ENCODE measurements around the gene HAUS7. TPM values are rescaled to one million over a fixed set of nuclear protein-coding genes. Genes with fewer than 3 reads are reported as not detected.

HAUS7 gene
- total RNA-seq, 2 experiments from 2014 or later = 56.6 to 57.7 TPM

DNA sequence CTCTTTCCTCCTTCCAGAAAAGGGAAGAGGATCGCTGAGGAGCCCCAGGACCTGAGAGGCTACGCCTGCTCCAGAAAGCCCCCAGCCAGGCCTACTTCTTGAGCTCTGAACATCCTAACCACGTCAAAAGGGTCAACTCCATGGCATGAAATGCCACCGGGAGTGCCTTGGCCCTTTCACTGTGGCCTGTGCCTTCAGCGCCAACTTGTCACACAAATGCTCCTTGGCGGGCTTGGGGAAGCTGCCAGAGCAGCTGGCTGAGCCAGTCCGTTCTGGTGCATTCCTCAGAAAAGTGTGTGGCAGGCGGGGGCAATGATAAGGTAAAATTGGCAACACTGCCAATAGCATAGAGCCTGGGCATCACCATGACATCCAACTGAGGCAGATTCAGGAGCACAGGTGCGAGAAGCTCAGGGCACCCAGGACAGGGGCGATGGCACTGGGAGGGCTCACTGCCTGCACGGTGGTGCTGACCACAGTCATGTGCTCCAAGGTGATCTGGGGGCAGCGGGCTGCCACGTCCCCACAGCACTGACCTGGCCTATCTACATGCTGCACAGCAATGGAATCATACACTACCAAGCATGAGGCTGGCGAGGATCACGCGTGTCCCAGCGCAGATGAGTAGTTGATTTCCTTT, 12.4 kb downstream of the HAUS7 start:
- no peaks in the 10 kb centered on the region for H3K4me1 Mint-ChIP-seq (ENCODE audit: low read depth)
- no peaks in the 10 kb centered on the region for H3K9me3 Mint-ChIP-seq (ENCODE audit: insufficient read depth)
- H3K27ac Mint-ChIP-seq = no peak overlapping the region
- POLR2A ChIA-PET = no interaction called here
- peaks cover 16% of the 10 kb centered on the region for H3K36me3 Mint-ChIP-seq (ENCODE audit: low read depth)
- CTCF ChIA-PET = no interaction called here
- H3K27me3 Mint-ChIP-seq (ENCODE audit: low read depth) = no peaks in the 10 kb centered on the region
- no peak for ATAC-seq
- DNase-seq = no peak
- no peak overlapping the region for H3K4me3 Mint-ChIP-seq

DNA sequence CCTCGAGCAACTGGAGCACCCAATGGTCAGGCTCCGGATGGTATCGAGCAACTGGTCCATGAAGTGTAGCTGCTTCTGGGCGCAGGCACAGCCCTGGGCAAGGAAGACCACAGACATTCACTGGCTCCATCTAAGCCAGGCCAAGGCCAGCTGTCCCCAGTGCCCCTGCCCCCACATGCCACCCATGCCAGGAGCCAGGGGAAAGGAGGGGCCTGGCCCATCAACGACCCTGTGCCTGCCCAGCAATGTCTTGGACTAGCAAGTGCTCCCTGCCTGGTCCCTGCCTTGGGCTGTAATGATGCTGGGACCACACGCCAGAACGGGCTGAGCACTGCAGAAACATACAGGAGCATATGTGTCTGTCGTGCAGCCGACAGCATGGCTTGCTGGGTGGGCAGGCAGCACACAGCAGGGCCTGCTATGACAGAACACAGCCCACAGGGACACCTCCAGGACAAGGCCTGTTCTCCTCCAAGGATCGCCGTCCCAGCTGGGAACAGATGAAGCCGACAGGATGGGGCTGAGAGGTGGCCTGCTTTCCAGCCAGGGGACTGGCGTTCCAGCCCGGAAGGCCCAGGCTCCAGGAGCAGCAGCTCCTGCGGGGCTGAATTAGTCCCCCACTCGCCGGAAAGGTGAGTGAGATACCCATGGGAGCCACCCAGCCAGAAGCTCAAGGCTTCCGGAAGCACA, 13.1 kb downstream of the HAUS7 start:
- Mint-ChIP-seq H3K36me3 (ENCODE audit: low read depth) (peaks cover 14% of the 10 kb centered on the region), H3K9me3 (ENCODE audit: insufficient read depth) (no peaks in the 10 kb centered on the region), H3K27ac (no peak overlapping the region), H3K27me3 (ENCODE audit: low read depth) (no peaks in the 10 kb centered on the region), H3K4me3 (no peak overlapping the region), H3K4me1 (ENCODE audit: low read depth) (no peaks in the 10 kb centered on the region)
- CTCF ChIA-PET = no interaction called here
- DNase-seq = no peak
- ATAC-seq = no peak
- POLR2A ChIA-PET = no interaction called here

DNA sequence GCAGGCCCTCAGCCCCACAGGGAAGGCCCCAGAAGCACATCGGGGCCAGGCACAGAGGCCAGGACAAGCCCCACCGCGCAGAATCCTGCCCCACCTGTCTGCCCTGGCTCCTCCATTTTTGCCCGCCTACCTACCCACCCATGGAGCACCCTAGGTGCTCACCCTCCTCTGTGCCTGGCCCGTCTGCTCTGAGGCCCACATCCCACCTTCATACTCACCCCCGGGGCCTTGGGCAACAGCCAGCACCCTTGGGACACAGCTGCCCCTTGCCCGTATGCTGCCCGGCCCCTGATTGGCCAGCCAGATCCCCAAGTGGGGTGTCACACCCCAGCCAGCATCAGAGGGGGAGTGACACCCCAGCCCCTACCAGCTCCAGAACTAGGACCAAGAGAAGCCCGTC, 13.7 kb downstream of the HAUS7 start:
- ChIA-PET POLR2A (no interaction called here), CTCF (no interaction called here)
- no peak for ATAC-seq
- no peak for DNase-seq
- Mint-ChIP-seq H3K27ac (no peak overlapping the region), H3K4me3 (no peak overlapping the region), H3K9me3 (ENCODE audit: insufficient read depth) (no peaks in the 10 kb centered on the region), H3K4me1 (ENCODE audit: low read depth) (no peaks in the 10 kb centered on the region), H3K27me3 (ENCODE audit: low read depth) (no peaks in the 10 kb centered on the region), H3K36me3 (ENCODE audit: low read depth) (peaks cover 13% of the 10 kb centered on the region)

DNA sequence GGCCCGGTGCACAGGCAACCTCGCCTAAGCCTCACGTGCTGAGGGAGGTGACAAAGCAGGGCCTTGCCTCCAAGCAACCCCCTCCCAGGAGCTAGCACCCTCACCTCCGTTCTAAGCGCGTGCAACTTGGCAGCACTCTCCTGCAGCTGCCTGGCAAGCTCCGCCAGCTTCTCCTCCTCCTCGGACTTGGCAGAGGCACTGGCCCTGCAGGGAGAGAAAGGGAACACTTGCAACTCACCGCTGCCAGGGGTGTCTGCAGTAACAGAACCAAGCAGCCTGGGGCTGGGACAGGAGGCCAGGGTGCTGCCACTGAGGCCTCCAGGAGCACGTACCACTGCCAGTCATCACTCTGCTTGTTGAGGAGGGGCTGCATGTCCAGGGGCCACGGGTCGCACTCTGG, 14.2 kb downstream of the HAUS7 start:
- Mint-ChIP-seq H3K4me3 (no peak overlapping the region), H3K27ac (no peak overlapping the region), H3K36me3 (ENCODE audit: low read depth) (peaks cover 12% of the 10 kb centered on the region), H3K9me3 (ENCODE audit: insufficient read depth) (no peaks in the 10 kb centered on the region), H3K27me3 (ENCODE audit: low read depth) (no peaks in the 10 kb centered on the region), H3K4me1 (ENCODE audit: low read depth) (no peaks in the 10 kb centered on the region)
- no peak for DNase-seq
- no peak for ATAC-seq
- CTCF ChIA-PET = no interaction called here
- POLR2A ChIA-PET = no interaction called here

DNA sequence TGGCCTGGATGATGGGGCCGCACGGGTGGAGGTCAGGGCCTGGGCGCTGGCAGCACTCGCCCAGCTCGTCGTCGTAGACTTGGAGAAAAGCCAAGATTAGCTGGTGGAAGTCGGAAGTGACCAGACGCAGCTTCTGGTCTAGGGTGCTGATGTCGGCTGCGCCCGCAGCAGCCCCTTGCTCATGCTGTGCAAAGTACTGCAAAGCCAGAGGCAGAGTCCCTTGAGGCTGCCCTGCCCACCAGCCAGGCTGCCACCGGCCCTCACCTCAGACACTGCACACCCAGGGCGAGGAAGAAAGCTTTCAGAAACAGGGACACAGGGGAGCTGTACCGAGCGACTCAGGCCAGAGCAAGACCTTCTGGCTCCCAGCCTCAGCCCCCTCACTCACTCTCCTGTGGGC, 14.8 kb downstream of the HAUS7 start:
- no peaks in the 10 kb centered on the region for H3K27me3 Mint-ChIP-seq (ENCODE audit: low read depth)
- H3K27ac Mint-ChIP-seq = no peak overlapping the region
- H3K4me1 Mint-ChIP-seq (ENCODE audit: low read depth) = no peaks in the 10 kb centered on the region
- ChIA-PET POLR2A (no interaction called here), CTCF (no interaction called here)
- no peaks in the 10 kb centered on the region for H3K9me3 Mint-ChIP-seq (ENCODE audit: insufficient read depth)
- no peak overlapping the region for H3K4me3 Mint-ChIP-seq
- ATAC-seq = no peak
- DNase-seq = no peak
- peaks cover 13% of the 10 kb centered on the region for H3K36me3 Mint-ChIP-seq (ENCODE audit: low read depth)

DNA sequence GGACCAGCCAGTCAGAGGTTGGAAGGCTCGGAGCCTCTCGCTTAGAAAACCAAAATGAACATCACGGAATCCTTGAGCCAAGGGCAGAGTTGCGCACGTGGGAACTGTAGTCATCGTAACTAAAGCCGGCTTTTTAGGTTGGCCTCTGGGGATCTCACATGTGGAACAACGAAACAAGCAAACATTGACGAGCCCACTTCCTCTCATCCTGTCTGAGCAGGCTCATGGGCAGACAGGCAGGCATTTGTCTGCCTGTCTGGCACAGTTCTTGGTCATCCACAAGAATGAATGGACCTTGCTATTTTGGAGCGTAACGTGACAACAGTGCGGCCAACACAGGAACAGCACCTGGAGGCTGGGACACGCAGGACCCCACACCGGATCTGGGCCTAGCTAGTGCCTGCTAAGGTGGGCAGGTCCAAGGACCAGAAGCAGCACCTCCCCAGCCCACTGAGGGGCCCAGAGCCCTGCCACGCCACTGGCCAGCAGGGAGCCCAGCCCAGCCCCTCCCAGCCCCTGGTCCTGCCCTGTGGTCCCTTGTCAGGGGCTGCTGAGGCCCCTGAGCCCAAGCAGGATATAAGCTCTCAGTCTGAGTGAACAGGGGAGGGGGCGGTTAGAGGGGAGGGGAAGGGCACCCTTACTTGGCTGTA, 15.3 kb downstream of the HAUS7 start:
- no peaks in the 10 kb centered on the region for H3K9me3 Mint-ChIP-seq (ENCODE audit: insufficient read depth)
- ChIA-PET CTCF (no interaction called here), POLR2A (no interaction called here)
- H3K27ac Mint-ChIP-seq = no peak overlapping the region
- DNase-seq (no peak), ATAC-seq (no peak)
- H3K4me1 Mint-ChIP-seq (ENCODE audit: low read depth) = no peaks in the 10 kb centered on the region
- H3K36me3 Mint-ChIP-seq (ENCODE audit: low read depth) = peaks cover 13% of the 10 kb centered on the region
- no peak overlapping the region for H3K4me3 Mint-ChIP-seq
- no peaks in the 10 kb centered on the region for H3K27me3 Mint-ChIP-seq (ENCODE audit: low read depth)

DNA sequence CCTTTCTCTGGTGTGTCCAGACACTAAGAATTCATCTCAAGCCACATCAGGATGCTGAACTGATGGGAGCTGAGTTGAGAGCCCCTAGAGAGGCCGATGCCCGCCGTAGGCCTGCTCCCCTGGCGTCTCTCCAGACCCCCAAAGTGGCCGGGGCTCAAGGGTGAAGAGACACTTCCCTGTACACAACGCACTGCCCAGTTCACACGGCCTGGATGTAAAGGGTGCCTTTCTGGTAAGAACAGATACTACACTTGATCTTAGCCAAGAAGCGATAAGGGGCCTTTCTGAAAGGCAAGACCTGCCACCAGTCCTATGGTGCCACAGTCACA, 19.5 kb downstream of the HAUS7 start:
- no peaks in the 10 kb centered on the region for H3K9me3 Mint-ChIP-seq (ENCODE audit: insufficient read depth)
- peaks cover 9% of the 10 kb centered on the region for H3K36me3 Mint-ChIP-seq (ENCODE audit: low read depth)
- ChIA-PET CTCF (no interaction called here), POLR2A (no interaction called here)
- ATAC-seq (no peak), DNase-seq (no peak)
- H3K4me3 Mint-ChIP-seq = no peak overlapping the region
- H3K27me3 Mint-ChIP-seq (ENCODE audit: low read depth) = no peaks in the 10 kb centered on the region
- H3K4me1 Mint-ChIP-seq (ENCODE audit: low read depth) = no peaks in the 10 kb centered on the region
- no peak overlapping the region for H3K27ac Mint-ChIP-seq

DNA sequence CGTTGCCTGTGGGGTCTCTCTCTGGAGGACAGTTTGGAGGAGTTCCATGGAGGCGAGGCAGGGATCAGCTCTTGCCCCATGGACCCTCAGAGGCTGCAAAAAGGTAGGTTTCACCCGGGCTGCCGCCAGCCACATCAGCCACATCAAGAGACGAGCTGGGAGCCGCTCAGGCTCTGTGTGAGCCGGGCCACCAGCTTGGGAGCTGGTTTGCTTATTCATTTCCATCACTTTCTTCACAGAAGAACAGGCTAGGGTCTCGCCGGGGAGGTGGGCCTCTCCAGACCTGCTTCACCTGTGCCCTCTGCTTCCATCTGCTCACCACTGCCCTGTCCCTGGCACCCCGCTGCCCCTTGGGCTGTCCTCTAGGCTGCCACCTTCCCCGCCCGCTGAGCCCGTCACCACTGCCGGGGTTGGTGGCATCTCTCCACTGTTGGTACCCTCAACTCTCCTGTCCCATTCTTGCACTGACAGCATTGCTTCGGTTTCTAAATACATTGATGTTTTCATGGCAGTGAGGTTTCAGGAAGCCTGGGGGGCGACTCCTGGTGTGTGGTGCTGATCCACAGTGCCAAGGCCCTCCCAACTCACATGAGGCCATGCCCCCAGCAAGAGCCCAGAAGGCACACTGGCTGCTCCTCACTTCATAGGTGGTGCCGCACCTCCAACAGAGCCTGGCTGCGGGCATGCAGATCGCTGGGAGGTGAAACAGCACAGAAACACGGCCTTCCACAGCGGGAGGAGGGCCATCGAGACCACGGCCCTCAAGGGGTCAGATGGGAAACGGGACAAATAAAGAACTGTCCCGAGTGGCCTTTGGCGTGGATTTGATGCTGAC, 20.0 kb downstream of the HAUS7 start:
- CTCF ChIA-PET = interaction anchor here (1.6 kb wide), 1 partner anchor 11 kb away, joined by 3 read pairs; no protein-coding TSS in a partner anchor

DNA sequence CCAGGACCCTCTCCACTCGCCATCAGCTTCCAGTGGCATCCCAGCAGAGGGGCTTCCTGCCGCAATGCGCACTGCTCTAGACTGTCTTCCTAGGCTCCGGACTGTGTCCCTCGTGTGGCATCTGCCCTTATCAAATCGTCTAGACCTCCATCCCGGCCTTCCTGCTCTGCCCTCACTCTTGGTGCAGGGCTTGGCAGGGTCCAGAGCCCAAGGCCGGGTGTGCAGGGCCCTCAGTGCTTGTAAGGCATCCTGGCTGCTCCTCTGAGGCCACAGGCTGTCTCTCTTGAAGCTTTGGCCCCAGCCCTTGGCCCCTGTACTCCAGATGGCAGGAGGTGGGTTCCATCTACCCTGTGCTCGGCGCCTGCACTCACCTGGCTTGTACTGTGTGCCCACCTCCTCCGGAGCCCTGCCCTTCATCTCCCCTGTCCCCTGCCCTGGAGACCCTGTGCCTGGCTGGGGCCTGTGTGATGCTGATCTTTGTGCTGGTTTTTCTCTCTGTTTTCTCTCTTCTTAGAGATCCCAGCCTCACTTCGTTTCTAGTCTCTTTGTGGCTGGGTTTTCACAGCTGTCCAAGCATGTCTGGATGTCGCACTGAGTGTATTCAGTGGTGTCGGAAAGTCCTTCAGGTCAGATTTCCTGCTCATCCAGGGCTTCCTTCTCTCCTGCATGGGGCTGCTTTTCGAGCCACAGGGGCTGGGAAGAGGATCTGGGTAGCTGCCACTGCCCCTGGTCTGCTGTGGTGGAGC, 20.8 kb downstream of the HAUS7 start:
- Mint-ChIP-seq H3K4me1 (ENCODE audit: low read depth) (no peaks in the 10 kb centered on the region), H3K27ac (no peak overlapping the region), H3K9me3 (ENCODE audit: insufficient read depth) (no peaks in the 10 kb centered on the region), H3K27me3 (ENCODE audit: low read depth) (no peaks in the 10 kb centered on the region), H3K36me3 (ENCODE audit: low read depth) (peaks cover 6% of the 10 kb centered on the region), H3K4me3 (no peak overlapping the region)
- DNase-seq = no peak
- ATAC-seq = no peak
- CTCF ChIA-PET = interaction anchor here (0.8 to 1.6 kb wide), 2 partner anchors 11 to 417 kb away, joined by 3 read pairs; no protein-coding TSS in a partner anchor
- POLR2A ChIA-PET = no interaction called here

More for the DNA sequence above, 20.0 kb downstream of the HAUS7 start:
- DNase-seq (no peak), ATAC-seq (no peak)
- Mint-ChIP-seq H3K27me3 (ENCODE audit: low read depth) (no peaks in the 10 kb centered on the region), H3K27ac (no peak overlapping the region), H3K9me3 (ENCODE audit: insufficient read depth) (no peaks in the 10 kb centered on the region), H3K36me3 (ENCODE audit: low read depth) (peaks cover 9% of the 10 kb centered on the region), H3K4me3 (no peak overlapping the region), H3K4me1 (ENCODE audit: low read depth) (no peaks in the 10 kb centered on the region)
- POLR2A ChIA-PET = no interaction called here

DNA sequence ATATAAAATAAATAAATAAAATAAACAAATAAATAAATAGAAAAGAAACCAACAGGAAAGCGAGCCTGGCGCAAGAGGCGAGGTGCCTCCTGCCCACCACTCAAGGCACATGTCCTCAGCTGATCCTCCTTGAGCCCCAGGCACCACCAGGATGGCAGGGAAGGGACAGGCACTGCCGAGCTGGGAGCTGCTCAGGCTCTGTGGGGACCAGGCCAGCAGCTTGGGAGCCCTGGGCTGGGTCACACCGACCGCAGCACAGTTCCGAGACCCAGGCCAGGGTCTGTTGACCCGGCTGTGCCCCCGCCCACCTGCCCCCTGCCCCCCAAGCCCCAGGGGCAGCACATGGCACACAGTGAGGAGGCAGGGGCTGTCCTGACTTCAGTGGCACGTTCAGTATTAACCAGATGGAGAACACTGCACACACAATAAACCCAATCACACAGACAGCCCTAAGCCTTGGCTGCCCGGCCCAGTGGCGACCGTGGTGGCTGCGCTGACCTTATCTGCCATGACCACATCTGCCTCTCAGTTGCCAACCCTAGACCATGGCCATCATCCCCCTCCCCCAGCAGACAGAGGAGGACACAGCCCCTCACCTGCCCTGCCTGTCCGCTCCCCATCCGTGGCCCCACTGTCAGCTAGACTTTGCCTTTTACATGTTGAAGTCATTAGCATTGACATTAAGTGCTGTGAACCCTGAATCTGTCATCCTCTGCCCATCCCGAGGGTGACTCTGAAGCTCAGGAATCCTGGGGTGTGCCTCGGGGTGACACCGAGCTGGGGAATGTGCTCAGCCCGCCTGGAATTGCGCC, 21.6 kb downstream of the HAUS7 start:
- Mint-ChIP-seq H3K27ac (no peak overlapping the region), H3K4me1 (ENCODE audit: low read depth) (no peaks in the 10 kb centered on the region), H3K27me3 (ENCODE audit: low read depth) (no peaks in the 10 kb centered on the region), H3K9me3 (ENCODE audit: insufficient read depth) (no peaks in the 10 kb centered on the region), H3K36me3 (ENCODE audit: low read depth) (peaks cover 3% of the 10 kb centered on the region), H3K4me3 (no peak overlapping the region)
- ATAC-seq = no peak
- no peak for DNase-seq
- CTCF ChIA-PET = interaction anchor here (0.8 to 1.6 kb wide), 2 partner anchors 12 to 416 kb away, joined by 3 read pairs; no protein-coding TSS in a partner anchor
- POLR2A ChIA-PET = no interaction called here

DNA sequence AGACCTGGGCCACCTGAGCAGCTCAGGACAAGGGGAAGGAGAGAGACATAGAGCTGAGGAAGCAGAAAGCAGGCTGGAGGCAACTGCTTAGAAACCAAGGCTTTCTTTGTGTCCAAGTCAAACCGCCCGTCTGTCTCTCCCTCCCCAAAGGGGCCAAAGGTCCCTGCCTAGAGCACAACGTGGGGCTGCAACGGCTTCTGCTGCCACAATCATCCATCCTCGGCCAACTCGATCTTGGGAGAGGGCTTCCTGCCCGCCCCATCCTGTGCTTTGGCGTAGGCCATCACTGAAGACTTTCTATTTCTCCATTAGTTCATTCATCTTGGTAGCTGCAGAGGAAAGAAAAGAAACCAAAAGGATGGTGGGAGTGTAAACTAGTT, 22.8 kb downstream of the HAUS7 start:
- Mint-ChIP-seq H3K36me3 (ENCODE audit: low read depth) (peaks cover 3% of the 10 kb centered on the region), H3K4me1 (ENCODE audit: low read depth) (no peaks in the 10 kb centered on the region), H3K27me3 (ENCODE audit: low read depth) (no peaks in the 10 kb centered on the region), H3K4me3 (no peak overlapping the region), H3K9me3 (ENCODE audit: insufficient read depth) (no peaks in the 10 kb centered on the region), H3K27ac (no peak overlapping the region)
- DNase-seq (no peak), ATAC-seq (no peak)
- ChIA-PET POLR2A (interaction anchor here (0.6 kb wide), 1 partner anchor 258 kb away, joined by 3 read pairs; no protein-coding TSS in a partner anchor), CTCF (no interaction called here)

All from activated CD8-positive, alpha-beta T cell treated with anti-CD3 and anti-CD28 coated beads, Interleukin-2, amount 10 ng/mL, durations not matched to agents 7 days and 5 days (primary cell).